ENCODE results near the gene DAB2IP. TPM values are rescaled to one million over a fixed set of nuclear protein-coding genes. Genes with fewer than 3 reads are reported as not detected.

DAB2IP gene
- total and polyA plus RNA-seq, 2 experiments from 2014 or later, result 8.9 to 42.8 TPM

DNA sequence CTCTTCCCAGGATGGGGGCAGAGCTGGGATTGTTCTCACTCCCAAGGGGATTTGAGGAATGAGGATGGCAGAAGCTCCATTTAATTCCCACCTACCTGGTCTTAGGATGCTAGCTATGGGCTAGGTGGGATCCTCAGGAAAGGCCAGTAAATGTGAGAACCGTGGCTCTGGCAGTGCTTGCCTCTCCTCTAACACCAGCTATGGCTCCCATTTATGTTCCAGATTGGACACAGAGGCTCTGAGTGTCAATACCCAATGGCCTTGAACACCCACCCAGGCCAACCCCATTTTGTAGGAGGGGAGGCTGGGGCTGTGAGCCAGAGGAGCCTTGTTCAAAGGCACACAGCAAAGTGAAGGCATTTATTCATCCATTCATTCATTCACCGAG, 10.2 kb upstream of the DAB2IP start:
- Histone ChIP-seq H3K79me2 (replicated peaks; ENCODE audit: insufficient read depth) (no peaks in the 10 kb centered on the region), H3K9me2 (ENCODE audit: insufficient read depth) (no peaks in the 10 kb centered on the region), H3K36me3 (ENCODE audit: insufficient read depth) (no peaks in the 10 kb centered on the region), H3K4me2 (no peak overlapping the region), H2AFZ (no peak overlapping the region), H3K4me1 (ENCODE audit: insufficient read depth) (peaks cover 6% of the 10 kb centered on the region; the same call in 1 of the 2 replicates), H3K27ac (ENCODE audit: low read depth) (no peak overlapping the region), H3K4me3 (no peak overlapping the region), H3F3A (replicated peaks; ENCODE audit: low read depth) (no peaks in the 10 kb centered on the region), H4K20me1 (replicated peaks; ENCODE audit: insufficient read depth) (no peaks in the 10 kb centered on the region; the same call in none of the 2 replicates), H3K27me3 (ENCODE audit: insufficient read depth) (no peaks in the 10 kb centered on the region)
- DNase-seq (ENCODE audit: low spot score) (no peak), ATAC-seq (no peak)
- Mint-ChIP-seq H3K27me3 (ENCODE audit: insufficient read depth, low read depth, poor library complexity) (peaks cover 1% of the 10 kb centered on the region), H3K36me3 (ENCODE audit: low read depth) (no peaks in the 10 kb centered on the region), H3K4me1 (peaks cover 41% of the 10 kb centered on the region), H3K9me3 (no peaks in the 10 kb centered on the region), H3K4me3 (no peak overlapping the region), H3K27ac (no peak overlapping the region)
- TF ChIP-seq EZH2phosphoT487 (IDR thresholded peaks at IDR 0.05; ENCODE audit: unreplicated experiment), result no peak
- TF ChIP-seq JUNB (IDR thresholded peaks at IDR 0.05; ENCODE audit: unreplicated experiment), result no peak
- no peak for TF ChIP-seq CREB1 (CRISPR knock-in tag; IDR thresholded peaks at IDR 0.05; ENCODE audit: low read depth)
- TF ChIP-seq, protein P1, sequence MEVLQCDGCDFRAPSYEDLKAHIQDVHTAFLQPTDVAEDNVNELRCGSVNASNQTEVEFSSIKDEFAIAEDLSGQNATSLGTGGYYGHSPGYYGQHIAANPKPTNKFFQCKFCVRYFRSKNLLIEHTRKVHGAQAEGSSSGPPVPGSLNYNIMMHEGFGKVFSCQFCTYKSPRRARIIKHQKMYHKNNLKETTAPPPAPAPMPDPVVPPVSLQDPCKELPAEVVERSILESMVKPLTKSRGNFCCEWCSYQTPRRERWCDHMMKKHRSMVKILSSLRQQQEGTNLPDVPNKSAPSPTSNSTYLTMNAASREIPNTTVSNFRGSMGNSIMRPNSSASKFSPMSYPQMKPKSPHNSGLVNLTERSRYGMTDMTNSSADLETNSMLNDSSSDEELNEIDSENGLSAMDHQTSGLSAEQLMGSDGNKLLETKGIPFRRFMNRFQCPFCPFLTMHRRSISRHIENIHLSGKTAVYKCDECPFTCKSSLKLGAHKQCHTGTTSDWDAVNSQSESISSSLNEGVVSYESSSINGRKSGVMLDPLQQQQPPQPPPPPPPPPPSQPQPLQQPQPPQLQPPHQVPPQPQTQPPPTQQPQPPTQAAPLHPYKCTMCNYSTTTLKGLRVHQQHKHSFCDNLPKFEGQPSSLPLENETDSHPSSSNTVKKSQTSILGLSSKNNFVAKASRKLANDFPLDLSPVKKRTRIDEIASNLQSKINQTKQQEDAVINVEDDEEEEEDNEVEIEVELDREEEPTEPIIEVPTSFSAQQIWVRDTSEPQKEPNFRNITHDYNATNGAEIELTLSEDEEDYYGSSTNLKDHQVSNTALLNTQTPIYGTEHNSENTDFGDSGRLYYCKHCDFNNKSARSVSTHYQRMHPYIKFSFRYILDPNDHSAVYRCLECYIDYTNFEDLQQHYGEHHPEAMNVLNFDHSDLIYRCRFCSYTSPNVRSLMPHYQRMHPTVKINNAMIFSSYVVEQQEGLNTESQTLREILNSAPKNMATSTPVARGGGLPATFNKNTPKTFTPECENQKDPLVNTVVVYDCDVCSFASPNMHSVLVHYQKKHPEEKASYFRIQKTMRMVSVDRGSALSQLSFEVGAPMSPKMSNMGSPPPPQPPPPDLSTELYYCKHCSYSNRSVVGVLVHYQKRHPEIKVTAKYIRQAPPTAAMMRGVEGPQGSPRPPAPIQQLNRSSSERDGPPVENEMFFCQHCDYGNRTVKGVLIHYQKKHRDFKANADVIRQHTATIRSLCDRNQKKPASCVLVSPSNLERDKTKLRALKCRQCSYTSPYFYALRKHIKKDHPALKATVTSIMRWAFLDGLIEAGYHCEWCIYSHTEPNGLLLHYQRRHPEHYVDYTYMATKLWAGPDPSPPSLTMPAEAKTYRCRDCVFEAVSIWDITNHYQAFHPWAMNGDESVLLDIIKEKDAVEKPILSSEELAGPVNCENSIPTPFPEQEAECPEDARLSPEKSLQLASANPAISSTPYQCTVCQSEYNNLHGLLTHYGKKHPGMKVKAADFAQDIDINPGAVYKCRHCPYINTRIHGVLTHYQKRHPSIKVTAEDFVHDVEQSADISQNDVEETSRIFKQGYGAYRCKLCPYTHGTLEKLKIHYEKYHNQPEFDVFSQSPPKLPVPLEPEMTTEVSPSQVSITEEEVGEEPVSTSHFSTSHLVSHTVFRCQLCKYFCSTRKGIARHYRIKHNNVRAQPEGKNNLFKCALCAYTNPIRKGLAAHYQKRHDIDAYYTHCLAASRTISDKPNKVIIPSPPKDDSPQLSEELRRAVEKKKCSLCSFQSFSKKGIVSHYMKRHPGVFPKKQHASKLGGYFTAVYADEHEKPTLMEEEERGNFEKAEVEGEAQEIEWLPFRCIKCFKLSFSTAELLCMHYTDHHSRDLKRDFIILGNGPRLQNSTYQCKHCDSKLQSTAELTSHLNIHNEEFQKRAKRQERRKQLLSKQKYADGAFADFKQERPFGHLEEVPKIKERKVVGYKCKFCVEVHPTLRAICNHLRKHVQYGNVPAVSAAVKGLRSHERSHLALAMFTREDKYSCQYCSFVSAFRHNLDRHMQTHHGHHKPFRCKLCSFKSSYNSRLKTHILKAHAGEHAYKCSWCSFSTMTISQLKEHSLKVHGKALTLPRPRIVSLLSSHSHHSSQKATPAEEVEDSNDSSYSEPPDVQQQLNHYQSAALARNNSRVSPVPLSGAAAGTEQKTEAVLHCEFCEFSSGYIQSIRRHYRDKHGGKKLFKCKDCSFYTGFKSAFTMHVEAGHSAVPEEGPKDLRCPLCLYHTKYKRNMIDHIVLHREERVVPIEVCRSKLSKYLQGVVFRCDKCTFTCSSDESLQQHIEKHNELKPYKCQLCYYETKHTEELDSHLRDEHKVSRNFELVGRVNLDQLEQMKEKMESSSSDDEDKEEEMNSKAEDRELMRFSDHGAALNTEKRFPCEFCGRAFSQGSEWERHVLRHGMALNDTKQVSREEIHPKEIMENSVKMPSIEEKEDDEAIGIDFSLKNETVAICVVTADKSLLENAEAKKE (CRISPR knock-in tag; IDR thresholded peaks at IDR 0.05), result no peak
- TF ChIP-seq ZNF331 (CRISPR knock-in tag; IDR thresholded peaks at IDR 0.05; ENCODE audit: low read depth), result no peak
- no peak for TF ChIP-seq POLR2AphosphoS5 (IDR thresholded peaks at IDR 0.05; ENCODE audit: low read depth)
- TF ChIP-seq EZH2 (IDR thresholded peaks at IDR 0.05; ENCODE audit: low read depth, unreplicated experiment), result no peak
- TF ChIP-seq, protein P2, sequence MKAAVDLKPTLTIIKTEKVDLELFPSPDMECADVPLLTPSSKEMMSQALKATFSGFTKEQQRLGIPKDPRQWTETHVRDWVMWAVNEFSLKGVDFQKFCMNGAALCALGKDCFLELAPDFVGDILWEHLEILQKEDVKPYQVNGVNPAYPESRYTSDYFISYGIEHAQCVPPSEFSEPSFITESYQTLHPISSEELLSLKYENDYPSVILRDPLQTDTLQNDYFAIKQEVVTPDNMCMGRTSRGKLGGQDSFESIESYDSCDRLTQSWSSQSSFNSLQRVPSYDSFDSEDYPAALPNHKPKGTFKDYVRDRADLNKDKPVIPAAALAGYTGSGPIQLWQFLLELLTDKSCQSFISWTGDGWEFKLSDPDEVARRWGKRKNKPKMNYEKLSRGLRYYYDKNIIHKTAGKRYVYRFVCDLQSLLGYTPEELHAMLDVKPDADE (IDR thresholded peaks at IDR 0.05), result no peak
- TF ChIP-seq STAT1 (IDR thresholded peaks at IDR 0.05; ENCODE audit: unreplicated experiment), result no peak
- TF ChIP-seq, protein P3, sequence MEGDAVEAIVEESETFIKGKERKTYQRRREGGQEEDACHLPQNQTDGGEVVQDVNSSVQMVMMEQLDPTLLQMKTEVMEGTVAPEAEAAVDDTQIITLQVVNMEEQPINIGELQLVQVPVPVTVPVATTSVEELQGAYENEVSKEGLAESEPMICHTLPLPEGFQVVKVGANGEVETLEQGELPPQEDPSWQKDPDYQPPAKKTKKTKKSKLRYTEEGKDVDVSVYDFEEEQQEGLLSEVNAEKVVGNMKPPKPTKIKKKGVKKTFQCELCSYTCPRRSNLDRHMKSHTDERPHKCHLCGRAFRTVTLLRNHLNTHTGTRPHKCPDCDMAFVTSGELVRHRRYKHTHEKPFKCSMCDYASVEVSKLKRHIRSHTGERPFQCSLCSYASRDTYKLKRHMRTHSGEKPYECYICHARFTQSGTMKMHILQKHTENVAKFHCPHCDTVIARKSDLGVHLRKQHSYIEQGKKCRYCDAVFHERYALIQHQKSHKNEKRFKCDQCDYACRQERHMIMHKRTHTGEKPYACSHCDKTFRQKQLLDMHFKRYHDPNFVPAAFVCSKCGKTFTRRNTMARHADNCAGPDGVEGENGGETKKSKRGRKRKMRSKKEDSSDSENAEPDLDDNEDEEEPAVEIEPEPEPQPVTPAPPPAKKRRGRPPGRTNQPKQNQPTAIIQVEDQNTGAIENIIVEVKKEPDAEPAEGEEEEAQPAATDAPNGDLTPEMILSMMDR (conservative IDR thresholded peaks at IDR 0.05; ENCODE audit: low read depth in 2 of 2), result no peak
- no peak for TF ChIP-seq ZNF114 (CRISPR knock-in tag; IDR thresholded peaks at IDR 0.05)
- no peak for TF ChIP-seq NANOG (IDR thresholded peaks at IDR 0.05; ENCODE audit: borderline replicate concordance)
- TF ChIP-seq, protein P4, sequence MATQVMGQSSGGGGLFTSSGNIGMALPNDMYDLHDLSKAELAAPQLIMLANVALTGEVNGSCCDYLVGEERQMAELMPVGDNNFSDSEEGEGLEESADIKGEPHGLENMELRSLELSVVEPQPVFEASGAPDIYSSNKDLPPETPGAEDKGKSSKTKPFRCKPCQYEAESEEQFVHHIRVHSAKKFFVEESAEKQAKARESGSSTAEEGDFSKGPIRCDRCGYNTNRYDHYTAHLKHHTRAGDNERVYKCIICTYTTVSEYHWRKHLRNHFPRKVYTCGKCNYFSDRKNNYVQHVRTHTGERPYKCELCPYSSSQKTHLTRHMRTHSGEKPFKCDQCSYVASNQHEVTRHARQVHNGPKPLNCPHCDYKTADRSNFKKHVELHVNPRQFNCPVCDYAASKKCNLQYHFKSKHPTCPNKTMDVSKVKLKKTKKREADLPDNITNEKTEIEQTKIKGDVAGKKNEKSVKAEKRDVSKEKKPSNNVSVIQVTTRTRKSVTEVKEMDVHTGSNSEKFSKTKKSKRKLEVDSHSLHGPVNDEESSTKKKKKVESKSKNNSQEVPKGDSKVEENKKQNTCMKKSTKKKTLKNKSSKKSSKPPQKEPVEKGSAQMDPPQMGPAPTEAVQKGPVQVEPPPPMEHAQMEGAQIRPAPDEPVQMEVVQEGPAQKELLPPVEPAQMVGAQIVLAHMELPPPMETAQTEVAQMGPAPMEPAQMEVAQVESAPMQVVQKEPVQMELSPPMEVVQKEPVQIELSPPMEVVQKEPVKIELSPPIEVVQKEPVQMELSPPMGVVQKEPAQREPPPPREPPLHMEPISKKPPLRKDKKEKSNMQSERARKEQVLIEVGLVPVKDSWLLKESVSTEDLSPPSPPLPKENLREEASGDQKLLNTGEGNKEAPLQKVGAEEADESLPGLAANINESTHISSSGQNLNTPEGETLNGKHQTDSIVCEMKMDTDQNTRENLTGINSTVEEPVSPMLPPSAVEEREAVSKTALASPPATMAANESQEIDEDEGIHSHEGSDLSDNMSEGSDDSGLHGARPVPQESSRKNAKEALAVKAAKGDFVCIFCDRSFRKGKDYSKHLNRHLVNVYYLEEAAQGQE (IDR thresholded peaks at IDR 0.05; ENCODE audit: unreplicated experiment), result no peak

Measured in GM23338 (cell line).